Stimulated activated CD8-positive, alpha-beta memory T cell treated with anti-CD3 and anti-CD28 coated beads, Interleukin-2, amount 100 ng/mL, for 1 hour (primary cell): ENCODE results near the gene GORASP1.

ENCODE experiments used
- DNase-seq, 2 donors: peaks; one replicate each; pipeline ENCODE4 v3.0.0-alpha.2; 2020; ENCODE audit warnings: low read depth in 2 of 2

Gene GORASP1

DNA sequence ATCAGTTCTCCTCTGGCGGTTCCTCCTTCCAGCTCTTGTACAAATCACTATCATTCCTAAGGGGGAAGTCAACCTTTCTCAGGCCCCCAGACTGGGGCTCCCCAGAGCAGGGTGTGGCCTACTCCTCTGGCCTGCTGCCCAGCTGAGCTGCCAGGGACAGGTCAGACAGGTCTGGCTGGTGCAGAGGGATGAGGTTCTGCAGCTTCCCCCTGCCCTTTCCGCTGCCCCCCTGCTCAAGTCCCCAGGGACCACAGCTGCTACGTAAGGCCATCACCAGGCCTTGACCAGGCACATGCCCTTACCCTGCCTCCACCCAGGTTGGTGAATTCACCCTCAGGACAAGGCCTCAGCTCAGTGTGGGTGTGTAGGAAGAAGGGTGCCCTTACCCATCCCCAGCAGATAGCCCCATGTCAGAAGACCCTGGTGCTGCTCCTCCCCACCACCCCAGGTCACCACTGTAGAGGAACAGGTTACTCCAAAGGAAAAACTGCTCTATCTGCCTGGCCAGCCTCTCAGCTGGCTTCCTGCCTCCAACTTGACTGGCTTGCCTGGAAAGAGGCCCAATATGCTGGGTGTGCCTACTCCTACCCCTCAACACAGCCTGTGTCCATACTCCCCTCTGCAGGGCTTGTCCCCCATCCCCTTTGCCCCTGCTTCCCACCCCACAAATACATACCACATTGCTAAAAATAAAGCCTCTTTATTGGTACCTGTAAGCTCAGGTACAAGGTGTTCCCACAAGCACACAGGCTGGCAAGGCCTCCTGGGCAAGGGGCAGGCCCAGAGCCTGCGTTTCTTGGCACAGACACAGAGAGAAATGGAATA is 34.0 kb upstream of the GORASP1 start:
- DNase-seq, result no peak

DNA sequence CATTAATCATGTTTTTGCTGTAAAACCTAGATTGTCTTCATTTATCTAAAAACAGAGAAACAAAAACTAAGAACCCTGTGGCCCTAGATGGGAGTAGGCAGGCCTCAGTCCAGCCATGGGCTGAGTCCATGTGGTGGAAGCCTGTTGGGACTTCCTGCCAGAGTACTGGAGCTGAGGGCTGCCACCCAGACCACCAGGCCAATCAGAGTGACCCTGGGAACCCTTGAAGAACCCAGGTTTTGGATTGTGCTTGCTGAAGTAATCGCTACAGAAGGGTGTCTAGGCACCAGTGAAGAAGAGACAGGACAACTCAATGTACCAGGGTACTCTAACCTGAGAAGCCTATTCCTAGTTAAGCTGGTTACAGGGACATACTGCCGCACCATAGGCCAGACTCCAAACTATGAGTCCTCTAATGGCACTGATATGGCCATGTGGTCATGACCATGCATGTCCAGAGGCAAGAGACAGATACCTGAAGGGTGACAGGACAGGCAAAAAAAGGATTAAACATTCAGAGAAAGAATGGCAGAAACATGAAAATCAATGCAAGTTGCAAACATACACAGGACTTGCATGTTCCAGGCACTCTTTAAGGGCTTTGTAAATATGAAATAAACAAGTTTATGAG is 33.0 kb upstream of the GORASP1 start:
- no peak for DNase-seq

DNA sequence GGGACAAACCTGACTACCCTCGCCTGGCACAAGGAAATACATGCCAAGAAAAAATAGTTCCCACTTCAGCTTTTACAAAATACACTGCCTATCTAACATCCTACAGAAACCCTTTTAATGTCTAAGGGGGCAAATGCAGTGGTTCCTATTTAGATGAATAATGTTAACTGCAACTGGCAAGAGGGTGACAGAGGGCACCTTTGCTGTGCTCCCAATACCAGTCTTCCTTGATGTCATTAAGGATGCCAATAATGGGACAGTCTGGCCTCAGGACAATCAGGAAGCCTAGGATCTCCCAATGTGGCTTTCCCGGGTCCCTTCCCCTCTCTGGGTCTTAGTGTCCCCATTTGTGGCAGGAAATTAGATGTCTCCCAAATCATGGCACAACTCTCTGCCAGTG is 32.0 kb upstream of the GORASP1 start:
- no peak for DNase-seq

DNA sequence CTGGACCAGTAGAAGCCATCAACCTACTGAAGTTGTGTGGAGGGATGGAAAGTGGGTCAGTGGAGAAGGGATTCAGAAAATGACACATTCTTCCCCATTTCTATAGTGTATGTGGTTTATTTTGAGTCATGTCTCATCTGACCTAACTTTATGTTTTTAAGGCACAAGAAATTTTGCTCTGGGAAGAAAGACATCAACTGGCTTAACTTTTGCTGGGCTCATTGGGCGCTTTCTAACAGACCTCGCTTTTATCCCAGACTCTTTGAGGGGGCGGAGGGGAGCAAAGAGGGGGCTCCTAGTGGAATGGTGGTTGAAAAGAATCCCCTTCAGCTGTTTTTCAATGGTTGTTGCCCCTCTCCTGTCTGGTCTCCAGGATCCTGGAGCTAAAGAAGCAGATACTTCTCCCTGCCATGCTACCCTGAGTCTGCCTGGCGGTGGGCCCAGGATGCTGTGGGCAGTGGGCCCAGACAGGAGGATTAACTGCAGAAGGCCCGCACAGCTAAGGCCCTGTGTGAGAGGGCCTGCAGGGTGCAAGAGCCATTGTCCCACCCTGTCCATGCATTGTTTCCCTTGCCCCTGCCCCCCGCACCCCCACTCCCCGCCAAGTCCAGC is 31.5 kb upstream of the GORASP1 start:
- DNase-seq, result no peak

DNA sequence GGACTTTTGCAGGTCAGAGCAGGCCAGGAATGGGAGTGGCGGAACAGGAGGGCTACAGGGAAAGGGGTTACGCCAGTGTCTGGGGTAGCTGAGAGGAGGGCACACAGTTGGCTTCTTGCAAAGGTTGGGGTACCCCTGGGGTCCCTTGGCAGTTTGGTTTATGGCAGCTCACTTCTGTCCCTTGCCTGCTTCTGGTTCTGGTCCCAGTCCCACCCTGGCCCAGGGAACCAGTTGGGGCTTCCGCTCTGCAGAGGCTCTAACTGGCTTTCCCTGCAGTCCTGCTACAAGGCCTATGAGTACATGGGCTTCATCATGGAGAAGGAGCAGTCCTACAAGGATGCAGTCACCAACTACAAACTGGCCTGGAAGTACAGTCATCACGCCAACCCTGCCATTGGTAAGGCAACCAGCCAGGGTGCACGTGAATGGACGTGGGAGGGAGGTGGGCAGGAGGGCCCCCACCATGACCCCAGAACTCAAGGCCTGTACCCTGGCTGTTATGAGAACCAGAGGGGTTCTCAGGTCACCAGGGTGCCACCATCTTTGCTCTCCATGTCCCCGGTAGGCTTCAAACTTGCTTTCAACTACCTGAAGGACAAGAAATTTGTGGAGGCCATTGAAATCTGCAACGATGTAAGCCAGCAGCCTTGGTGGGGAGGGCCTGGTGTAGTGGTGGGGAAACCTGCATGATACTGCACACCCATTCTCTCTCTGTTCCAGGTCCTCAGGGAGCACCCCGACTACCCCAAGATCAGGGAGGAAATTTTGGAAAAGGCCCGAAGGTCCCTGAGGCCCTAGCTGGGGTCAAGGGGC is 30.8 kb upstream of the GORASP1 start:
- no peak for DNase-seq

DNA sequence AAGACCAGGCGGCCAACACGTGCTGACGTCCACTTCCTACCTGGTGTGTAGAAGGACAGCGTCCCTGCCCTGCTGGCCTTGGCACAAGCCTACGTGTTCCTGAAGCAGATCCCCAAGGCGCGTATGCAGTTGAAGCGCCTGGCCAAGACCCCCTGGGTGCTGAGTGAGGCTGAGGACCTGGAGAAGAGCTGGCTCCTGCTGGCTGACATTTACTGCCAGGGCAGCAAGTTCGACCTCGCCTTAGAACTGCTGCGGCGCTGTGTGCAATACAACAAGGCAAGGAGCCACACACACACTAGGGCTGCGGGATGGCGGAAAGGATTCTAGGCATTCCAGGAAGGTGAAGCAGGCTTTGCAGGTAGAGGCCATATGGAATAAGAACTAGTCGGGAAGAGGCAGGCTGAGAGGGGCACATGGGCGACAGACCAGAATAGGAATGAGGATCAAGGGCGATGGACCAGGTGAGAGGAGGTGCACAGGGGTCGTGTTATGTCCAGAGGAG is 30.1 kb upstream of the GORASP1 start:
- no peak for DNase-seq

DNA sequence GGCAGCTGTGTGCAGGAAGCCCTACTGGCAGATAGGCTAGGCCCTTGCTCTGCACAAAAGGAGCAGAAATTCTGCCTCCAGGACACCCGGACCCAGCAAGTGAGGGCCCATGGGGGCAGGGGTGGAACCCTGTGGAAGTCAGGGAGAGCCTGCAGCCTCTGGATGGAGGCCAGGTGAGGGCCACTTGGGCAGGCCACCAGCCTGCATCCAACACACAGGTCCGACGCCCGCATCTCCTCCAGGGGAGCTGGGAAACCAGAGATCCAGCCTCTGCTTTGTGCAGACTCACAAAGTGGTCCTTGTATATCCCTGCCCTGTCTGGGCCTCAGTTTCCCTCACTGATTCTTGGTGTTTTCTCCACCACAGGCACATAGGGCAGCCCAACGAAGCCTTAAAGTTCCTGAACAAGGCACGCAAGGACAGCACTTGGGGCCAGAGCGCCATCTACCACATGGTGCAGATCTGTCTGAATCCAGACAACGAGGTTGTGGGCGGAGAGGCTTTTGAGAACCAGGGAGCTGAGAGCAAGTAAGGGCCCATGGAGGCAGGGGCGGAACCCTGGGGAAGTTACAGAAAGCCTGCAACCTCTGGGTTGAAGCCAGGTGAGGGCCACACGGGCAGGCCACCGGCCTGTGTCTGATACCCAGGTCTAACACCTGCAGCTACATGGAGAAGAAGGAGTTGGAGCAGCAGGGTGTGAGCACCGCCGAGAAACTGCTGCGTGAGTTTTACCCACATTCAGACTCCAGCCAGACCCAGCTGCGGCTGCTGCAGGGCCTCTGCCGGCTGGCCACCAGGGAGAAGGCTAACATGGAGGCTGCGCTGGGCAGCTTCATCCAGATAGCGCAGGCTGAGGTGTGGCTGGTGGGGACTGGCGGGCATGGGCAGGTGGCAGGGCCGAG is 29.4 kb upstream of the GORASP1 start:
- no peak for DNase-seq

DNA sequence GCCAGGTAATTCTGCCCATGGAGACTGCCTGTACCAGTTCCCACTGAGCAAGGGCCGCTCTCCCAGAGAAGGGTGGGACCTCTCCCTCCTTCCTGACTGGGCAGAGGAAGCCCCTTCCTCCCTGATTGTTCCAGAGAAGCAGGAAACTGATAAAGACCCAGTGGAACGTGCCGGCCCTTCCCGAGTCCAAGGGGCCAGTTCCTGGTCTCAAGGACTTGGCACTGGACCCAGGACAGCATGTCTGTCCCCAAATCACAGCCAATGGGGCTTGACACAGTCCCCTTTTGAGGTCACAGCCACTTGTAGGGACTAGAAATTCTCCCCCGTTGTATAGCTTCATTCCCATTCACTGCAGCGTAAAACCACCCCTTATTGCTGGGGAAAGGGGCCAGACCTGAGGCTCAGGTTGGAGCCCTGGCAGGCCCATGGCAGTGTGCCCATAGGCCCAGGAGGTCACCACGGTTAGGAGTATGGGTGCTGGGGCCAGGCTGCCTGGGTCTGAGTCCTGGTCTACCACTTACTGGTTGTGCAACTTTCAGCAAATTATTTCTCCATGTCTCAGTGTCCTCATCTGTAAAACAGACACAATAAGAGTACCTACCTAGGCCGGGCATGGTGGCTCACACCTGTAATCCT is 27.9 kb upstream of the GORASP1 start:
- no peak for DNase-seq

DNA sequence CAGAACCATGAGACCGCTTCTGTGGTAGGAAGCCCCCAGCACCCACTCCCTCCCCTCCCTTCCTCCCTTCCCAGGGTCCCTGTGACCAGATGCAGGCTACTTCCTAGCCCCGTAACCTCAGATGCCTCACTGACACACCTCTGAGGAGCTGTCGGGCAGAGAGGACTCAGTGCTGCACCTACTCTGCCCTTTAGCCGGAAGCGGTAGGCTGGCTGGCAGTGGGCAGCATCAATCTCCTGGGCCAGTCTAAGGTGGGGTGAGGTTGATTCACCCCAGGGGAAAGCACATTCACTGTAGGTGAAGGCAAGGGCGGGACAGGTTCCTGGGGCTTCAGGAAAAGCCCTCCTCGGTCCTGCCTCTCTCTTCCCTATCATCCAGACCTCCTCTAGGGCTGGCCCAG is 26.9 kb upstream of the GORASP1 start:
- no peak for DNase-seq

DNA sequence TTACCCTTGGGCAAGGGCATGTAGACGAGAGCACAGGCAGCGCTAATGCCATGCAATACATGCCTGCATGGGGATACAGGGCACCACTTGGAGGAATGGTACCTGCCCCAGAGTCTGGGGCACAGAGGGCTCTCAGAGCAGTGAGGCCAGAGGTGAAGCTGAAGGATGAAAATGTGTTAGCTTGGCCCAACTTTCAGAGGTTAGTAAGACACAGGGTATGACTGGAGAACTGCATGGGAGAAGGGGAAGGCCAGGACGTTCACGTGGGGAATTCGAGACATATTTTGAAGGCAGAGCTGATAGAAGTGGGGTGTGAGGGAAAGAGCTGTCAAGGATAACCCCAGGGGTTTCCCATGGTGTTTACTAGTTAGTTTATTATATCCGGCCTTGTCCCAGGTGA is 26.4 kb upstream of the GORASP1 start:
- no peak for DNase-seq

DNA sequence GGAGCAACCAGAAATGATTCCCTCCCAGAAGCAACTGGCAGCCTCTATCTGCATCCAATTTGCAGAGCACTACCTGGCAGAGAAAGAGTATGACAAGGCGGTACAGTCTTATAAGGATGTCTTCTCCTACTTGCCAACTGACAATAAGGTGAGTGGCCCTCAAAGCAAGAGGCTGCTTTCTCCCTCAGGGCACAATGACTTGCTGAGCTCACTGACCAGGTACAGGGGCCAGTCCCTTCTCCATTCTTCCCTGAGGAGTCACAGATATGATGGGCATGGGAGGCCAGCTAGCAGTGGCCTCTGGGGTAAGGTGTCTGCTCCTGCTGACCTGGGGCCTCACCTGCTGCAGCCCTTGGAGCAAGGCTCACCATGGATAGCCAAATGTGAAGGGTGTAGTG is 25.7 kb upstream of the GORASP1 start:
- DNase-seq, result no peak

DNA sequence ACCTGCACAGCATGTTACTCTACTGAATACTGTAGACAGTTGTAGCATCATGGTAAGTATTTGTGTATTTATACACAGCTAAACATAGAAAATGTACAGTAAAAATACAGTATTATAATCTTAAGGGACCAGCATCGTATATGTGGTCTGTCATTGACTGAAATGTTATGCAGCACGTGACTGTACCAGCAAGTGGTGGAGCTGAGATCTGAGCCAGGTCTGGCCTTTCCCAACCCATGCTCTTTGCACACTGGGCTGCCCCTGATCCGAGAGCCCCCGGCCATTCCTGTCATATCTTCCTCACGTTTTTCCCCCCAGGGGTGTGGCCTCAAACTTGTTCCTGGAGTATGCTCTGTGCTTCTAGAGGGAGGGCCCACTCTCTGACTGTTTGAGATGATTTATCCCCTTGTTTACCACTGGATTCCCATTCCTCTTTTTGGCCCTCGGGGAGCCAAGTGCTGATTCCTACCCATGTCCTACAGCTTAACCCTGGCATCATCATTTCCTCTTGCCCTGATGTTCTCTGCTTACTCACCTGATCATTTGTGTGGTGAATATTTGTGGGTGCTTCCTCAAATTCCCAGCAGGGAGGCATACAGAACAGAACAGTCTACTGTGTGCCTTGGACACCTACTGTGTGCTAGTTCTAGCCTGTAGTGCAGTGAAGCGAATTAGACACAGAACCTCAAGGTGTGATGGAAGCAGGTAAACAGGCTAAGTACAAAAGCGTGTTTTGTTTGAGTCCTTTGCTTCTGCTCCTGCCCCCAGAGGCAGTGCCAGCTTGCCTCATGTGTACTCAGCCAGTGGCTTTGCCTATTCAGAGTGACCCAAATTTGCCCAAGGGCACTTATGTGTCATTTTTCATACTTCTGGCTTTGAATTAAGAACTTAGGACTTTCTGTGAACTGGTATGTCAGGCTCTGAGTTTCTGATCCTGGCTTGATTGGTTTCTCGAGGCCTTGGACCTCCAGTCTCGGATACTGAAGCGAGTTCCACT is 25.0 kb upstream of the GORASP1 start:
- DNase-seq, result no peak

DNA sequence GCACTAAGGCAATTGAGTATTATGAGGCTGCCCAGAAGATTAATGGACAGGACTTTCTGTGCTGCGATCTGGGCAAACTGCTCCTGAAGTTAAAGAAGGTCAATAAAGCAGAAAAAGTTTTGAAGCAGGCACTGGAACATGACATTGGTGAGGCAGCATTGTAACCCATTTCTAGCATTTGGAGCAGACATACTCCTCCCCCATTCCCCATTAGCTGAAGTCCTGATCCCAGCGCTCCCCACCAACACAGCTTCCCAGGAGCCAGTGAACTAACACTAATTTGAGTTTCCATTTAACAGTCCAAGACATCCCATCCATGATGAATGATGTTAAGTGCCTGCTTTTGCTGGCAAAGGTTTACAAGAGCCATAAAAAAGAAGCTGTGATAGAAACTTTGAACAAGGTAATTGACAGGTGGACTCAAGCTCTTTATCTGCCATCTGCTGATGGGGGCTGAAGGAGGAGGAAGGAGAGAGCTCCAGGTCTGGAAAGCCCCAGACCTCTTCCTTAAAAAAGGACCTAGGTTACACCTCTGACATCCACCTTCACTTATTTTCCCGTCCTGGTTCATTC is 23.4 kb upstream of the GORASP1 start:
- no peak for DNase-seq

DNA sequence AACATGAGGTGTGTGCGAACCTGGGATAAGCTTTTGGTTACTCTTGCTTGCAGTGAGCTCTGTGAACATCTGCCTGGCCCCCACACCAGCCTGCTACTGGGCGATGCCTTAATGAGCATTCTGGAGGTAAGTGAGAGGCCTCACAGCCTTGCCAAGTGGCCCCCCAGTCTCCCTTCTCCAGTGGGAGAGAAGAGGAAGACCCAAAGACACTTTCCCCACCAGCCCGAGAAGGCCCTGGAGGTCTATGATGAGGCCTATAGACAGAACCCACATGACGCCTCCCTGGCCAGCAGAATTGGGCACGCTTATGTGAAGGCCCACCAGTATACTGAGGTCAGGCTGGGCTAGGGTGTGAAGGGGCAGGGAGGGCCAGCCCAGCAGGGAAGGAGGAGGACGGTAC is 22.6 kb upstream of the GORASP1 start:
- DNase-seq, result no peak

DNA sequence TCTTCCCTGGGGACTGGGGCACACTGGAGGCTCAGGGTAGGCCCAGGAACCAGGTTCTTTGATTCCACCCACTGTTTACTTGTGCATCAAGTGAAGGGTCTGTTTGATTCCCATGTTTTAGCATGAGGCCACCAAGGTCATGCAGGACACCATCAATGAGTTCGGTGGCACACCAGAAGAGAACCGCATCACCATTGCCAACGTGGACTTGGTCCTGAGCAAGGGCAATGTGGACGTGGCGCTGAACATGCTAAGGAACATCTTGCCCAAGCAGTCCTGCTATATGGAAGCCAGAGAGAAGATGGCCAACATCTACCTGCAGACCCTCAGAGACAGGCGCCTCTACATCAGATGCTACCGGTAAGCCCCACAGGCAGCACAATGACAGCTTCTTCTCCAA is 21.5 kb upstream of the GORASP1 start:
- no peak for DNase-seq

DNA sequence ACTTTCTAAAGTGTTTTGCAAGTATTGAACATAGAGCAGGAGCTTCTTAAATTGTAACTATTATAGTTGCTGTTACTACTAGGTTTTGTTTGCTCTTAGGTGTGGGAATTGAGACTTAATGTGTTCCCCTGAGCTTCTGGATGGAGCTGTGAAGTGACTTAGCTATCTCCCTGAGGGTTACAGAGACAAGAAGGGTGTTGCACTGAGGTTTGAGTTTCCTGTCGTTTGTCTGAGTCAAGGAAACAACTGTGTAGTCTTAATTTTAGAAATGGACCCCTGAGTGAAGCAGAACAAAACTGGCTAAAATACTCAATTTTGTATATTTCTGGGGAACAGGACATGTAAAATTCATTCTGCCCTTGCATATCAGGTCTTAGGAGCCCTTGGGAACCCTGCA is 20.5 kb upstream of the GORASP1 start:
- no peak for DNase-seq

DNA sequence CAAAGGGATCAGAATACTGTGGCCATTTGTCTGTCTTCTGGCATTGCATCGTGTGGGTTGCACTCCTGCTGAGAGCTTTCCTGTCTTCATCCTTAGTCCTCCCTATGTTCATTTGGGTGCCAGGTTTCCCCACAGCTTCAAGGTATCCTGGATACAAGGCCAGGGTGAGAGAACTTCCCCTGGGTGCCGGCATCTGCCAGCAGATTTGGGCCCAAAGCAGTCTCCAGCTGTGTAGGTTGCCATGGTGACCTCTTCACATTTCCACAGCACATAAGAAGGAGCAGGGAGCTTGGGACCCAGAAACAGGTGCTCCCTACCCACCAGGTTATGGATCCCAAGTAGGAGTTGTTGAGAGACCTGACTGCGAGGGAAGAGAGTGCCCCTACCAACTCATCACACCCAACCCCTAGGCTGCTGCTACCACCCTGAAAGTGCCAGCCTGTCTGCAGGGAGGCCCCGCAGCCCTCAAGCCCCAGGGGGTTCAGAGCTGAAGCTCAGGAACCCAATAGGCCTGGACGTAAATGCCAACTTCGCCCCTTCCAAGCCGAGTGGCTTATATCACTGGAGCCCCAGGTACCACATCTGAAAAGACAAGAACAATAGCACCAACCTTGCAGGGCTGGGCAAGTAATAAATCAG is 20.0 kb upstream of the GORASP1 start:
- no peak for DNase-seq

DNA sequence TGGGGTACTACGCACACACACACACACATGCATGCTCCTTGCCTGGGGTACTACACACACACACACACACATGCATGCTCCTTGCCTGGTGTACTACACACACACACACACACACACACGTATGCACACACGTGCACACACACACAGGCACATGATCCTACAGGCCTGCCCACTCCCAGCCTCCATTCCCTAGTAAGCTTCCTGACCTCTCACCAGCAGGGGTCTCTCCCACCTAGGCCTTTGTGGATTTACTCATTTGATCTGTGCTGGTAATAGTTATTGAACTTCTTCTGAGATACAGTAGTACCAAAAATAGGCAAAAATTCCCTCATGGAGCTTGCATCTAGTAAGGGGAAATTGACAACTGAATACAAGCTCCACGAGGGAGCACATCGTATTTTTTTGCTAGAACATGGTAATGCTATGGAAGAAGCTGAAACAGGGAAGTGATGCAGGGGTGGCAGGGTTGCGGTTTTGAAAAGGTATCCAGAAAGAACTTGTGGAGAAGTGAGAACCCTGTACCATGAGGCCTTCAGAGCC is 19.2 kb upstream of the GORASP1 start:
- no peak for DNase-seq
